HepG2 (cell line): ENCODE measurements around the gene AFTPH. TPM values are rescaled to one million over a fixed set of nuclear protein-coding genes. Genes with fewer than 3 reads are reported as not detected.

Source experiments
- ARHGAP35 ChIP-seq: sonication (generic); formaldehyde crosslinking; IDR thresholded peaks from 2 replicates; pipeline ENCODE4 v1.9.0; 2022; ENCODE audit warnings: mild to moderate bottlenecking, inconsistent platforms, moderate library complexity, missing genetic modification reagents, borderline replicate concordance
- ATM ChIP-seq: fragments of 450-650 bp; IDR thresholded peaks from 2 replicates; pipeline ENCODE4 v1.7.1; 2017; ENCODE audit warnings: mild to moderate bottlenecking, borderline replicate concordance
- BHLHE40 ChIP-seq: IDR thresholded peaks from 2 replicates; pipeline ENCODE4 v1.6.1; 2011; ENCODE audit warnings: low read length, improper control_type of control experiment
- FOXK2 ChIP-seq: fragments of 450-650 bp; IDR thresholded peaks from 2 replicates; pipeline ENCODE4 v1.6.1; 2016
- GATA4 ChIP-seq: sonication (generic); IDR thresholded peaks from 2 replicates; pipeline ENCODE4 v1.6.1; 2016; ENCODE audit warnings: antibody characterized with exemption, low read depth, borderline replicate concordance
- ISL2 ChIP-seq: sonication (generic); formaldehyde crosslinking; IDR thresholded peaks from 2 replicates; pipeline ENCODE4 v1.5.0; 2020; ENCODE audit warnings: missing genetic modification reagents
- KDM4B ChIP-seq: sonication (generic); formaldehyde crosslinking; IDR thresholded peaks from 2 replicates; pipeline ENCODE4 v1.4.0; 2020; ENCODE audit warnings: missing genetic modification reagents
- MLLT10 ChIP-seq: sonication (generic); formaldehyde crosslinking; IDR thresholded peaks from 2 replicates; pipeline ENCODE4 v1.4.0; 2020; ENCODE audit warnings: missing genetic modification reagents
- MTA3 ChIP-seq: sonication (generic); formaldehyde crosslinking; IDR thresholded peaks from 2 replicates; pipeline ENCODE4 v1.4.0; 2020; ENCODE audit warnings: missing genetic modification reagents
- MXD4 ChIP-seq: IDR thresholded peaks from 2 replicates; pipeline ENCODE4 v1.6.1; 2016; ENCODE audit warnings: mild to moderate bottlenecking, missing biosample characterization, missing genetic modification reagents
- PCBP2 ChIP-seq: fragments of 200-400 bp; formaldehyde crosslinking; optimal IDR thresholded peaks from 2 replicates; pipeline ENCODE3; 2018; ENCODE audit warnings: low read length, low read depth; ENCODE audit not compliant: poor library complexity, severe bottlenecking
- USF2 ChIP-seq, 2 experiments: sonication (generic) in 1 of 2; formaldehyde crosslinking in 1 of 2; IDR thresholded peaks; 2 replicates each; pipeline versions ENCODE4 v1.5.1 to v1.6.1; 2011 to 2020; ENCODE audit warnings: borderline replicate concordance in 1 of 2, low read depth in 1 of 2, low read length in 1 of 2, mild to moderate bottlenecking in 1 of 2, missing genetic modification reagents in 1 of 2, moderate library complexity in 1 of 2
- XBP1 ChIP-seq: sonication (generic); formaldehyde crosslinking; IDR thresholded peaks from 2 replicates; pipeline ENCODE4 v1.5.0; 2020; ENCODE audit warnings: missing genetic modification reagents
- ZFP36L1 ChIP-seq: sonication (generic); formaldehyde crosslinking; IDR thresholded peaks from 2 replicates; pipeline ENCODE4 v1.8.0; 2022; ENCODE audit warnings: mild to moderate bottlenecking, missing genetic modification reagents, moderate library complexity
- ZNF230 ChIP-seq: sonication (generic); formaldehyde crosslinking; IDR thresholded peaks from 2 replicates; pipeline ENCODE4 v1.4.0; 2020; ENCODE audit warnings: mild to moderate bottlenecking, missing genetic modification reagents
- ZNF280B ChIP-seq: sonication (generic); formaldehyde crosslinking; IDR thresholded peaks from 2 replicates; pipeline ENCODE4 v1.5.0; 2020; ENCODE audit warnings: missing genetic modification reagents, mild to moderate bottlenecking, borderline replicate concordance
- ZNF329 ChIP-seq: sonication (generic); formaldehyde crosslinking; IDR thresholded peaks from 2 replicates; pipeline ENCODE4 v1.9.0; 2021; ENCODE audit warnings: low read depth, mild to moderate bottlenecking, missing genetic modification reagents
- ZNF34 ChIP-seq: sonication (generic); formaldehyde crosslinking; IDR thresholded peaks from 2 replicates; pipeline ENCODE4 v1.4.0; 2020; ENCODE audit warnings: mild to moderate bottlenecking, missing genetic modification reagents, borderline replicate concordance
- ZNF44 ChIP-seq: sonication (generic); formaldehyde crosslinking; IDR thresholded peaks from 2 replicates; pipeline ENCODE4 v1.5.1; 2020; ENCODE audit warnings: mild to moderate bottlenecking, missing genetic modification reagents
- ZNF460 ChIP-seq: sonication (generic); formaldehyde crosslinking; IDR thresholded peaks from 2 replicates; pipeline ENCODE4 v1.5.1; 2020; ENCODE audit warnings: missing genetic modification reagents, mild to moderate bottlenecking, borderline replicate concordance
- ZNF552 ChIP-seq: sonication (generic); formaldehyde crosslinking; IDR thresholded peaks from 2 replicates; pipeline ENCODE4 v1.9.0; 2022; ENCODE audit warnings: missing genetic modification reagents, mild to moderate bottlenecking, borderline replicate concordance
- ZNF619 ChIP-seq: sonication (generic); formaldehyde crosslinking; IDR thresholded peaks from 2 replicates; pipeline ENCODE4 v1.4.0; 2020; ENCODE audit warnings: mild to moderate bottlenecking, missing genetic modification reagents
- ZNF672 ChIP-seq: sonication (generic); formaldehyde crosslinking; IDR thresholded peaks from 2 replicates; pipeline ENCODE4 v1.8.1; 2022; ENCODE audit warnings: missing genetic modification reagents
- ZNF75D ChIP-seq: sonication (generic); formaldehyde crosslinking; IDR thresholded peaks from 2 replicates; pipeline ENCODE4 v1.8.1; 2023; ENCODE audit warnings: missing genetic modification reagents, mild to moderate bottlenecking, borderline replicate concordance
- ZNF850 ChIP-seq: sonication (generic); formaldehyde crosslinking; conservative IDR thresholded peaks from 2 replicates; pipeline ENCODE4 v1.9.0; 2021; ENCODE audit warnings: mild to moderate bottlenecking, missing genetic modification reagents
- polyA plus RNA-seq, 8 experiments: library from polyadenylated mRNA; depleted of rRNA in 3 of 8; stranded (reverse) in 7 of 8; unstranded in 1 of 8; fragments of >200 nt; fragmentation: Illumina TruSeq in 4 of 8; extraction: Trizol in 4 of 8; gene quantifications; 2 replicates each; pipeline versions ENCODE4 v1.2.1 to v1.2.3, GENCODE V29; 2011 to 2016; ENCODE audit warnings: low read depth in 4 of 8, missing spikeins in 1 of 8, mixed read lengths in 1 of 8; ENCODE audit not compliant: insufficient read depth in 1 of 8
- total RNA-seq, 5 experiments: library from RNA; depleted of rRNA; stranded (reverse); fragments of >200 nt; fragmentation: Illumina TruSeq; extraction: Trizol; gene quantifications; 2 replicates each; pipeline ENCODE4 v1.2.3, GENCODE V29; 2016; ENCODE audit warnings: low read depth in 1 of 5
- TF ChIP-seq, protein P1 (sequence below): IDR thresholded peaks from 2 replicates; pipeline ENCODE4 v1.6.1; 2016; ENCODE audit warnings: missing compliant biosample characterization, missing genetic modification reagents, borderline replicate concordance

Gene AFTPH
- total and polyA plus RNA-seq, 2 of the 13 experiments (the other 11 are each of a cell fraction or from before 2014, with no cell fraction given), result 27.5 to 36.8 TPM

DNA sequence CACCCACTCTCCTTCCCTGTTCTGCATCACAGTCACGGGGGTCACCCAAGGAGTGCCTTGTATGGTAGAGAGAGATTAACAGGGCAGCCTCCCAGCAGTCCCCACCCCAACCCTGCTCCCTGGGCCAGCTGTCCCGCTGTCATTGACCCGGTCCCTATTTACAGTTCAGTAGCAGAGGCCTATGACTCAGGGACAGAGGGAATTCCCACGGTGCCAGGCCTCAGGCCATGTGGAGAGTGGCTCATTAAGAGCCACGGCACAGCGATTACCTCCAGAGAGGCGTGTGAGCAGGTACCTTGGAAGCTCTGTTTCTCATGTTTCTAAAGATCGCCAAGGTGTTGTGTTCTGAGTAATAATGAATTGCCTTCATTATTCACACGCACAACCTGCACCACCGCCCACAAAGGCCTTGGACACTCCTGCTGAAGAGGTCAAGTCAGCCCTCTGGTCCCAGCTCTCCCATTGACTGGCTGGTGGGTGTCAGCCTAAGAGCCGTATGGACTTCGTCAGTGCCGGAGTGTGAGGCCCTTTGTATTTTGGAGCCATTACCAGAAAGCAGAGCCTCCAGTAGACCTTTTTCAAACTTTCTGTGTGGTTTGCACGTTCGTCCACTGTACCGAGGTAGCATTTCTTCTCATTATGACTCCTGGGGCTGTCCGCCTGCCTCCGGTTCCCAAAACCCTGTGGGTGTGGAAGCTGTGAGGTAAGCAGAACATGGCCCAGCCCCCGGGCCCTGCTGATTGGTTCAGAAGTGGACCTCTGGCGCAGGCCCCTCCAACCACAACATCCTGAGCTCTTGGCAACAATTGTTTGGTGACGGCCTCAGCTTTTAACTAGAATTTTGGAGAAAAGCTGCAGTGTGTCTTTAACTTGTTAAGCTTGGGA, 82.6 kb downstream of the AFTPH start (continued):
- TF ChIP-seq BHLHE40, result no peak
- TF ChIP-seq XBP1 (CRISPR knock-in tag), result no peak
- TF ChIP-seq ZNF75D (CRISPR knock-in tag), result no peak
- no peak for TF ChIP-seq MTA3
- TF ChIP-seq ZNF460 (CRISPR knock-in tag), result no peak
- TF ChIP-seq GATA4, result no peak; the same call in 1 of the 2 replicates
- TF ChIP-seq FOXK2, result peak; percentile 71; the same call in 1 of the 2 replicates
- TF ChIP-seq ZNF280B (CRISPR knock-in tag), result peak; percentile 32; the same call in 1 of the 2 replicates
- no peak for TF ChIP-seq ARHGAP35 (CRISPR knock-in tag)
- TF ChIP-seq ZNF619, result 0 out of 2 replicates have a peak, but pooled peaks have one; percentile 28
- no peak for TF ChIP-seq ZNF44 (CRISPR knock-in tag)
- no peak for TF ChIP-seq ATM
- TF ChIP-seq ISL2 (CRISPR knock-in tag), result no peak
- TF ChIP-seq ZNF230 (CRISPR knock-in tag), result 0 out of 2 replicates have a peak, but pooled peaks have one; percentile 28
- no peak for TF ChIP-seq KDM4B (CRISPR knock-in tag)
- no peak for TF ChIP-seq ZNF34 (CRISPR knock-in tag)
- no peak for TF ChIP-seq ZNF329 (CRISPR knock-in tag)
- TF ChIP-seq PCBP2, result no peak
- TF ChIP-seq, protein P1, sequence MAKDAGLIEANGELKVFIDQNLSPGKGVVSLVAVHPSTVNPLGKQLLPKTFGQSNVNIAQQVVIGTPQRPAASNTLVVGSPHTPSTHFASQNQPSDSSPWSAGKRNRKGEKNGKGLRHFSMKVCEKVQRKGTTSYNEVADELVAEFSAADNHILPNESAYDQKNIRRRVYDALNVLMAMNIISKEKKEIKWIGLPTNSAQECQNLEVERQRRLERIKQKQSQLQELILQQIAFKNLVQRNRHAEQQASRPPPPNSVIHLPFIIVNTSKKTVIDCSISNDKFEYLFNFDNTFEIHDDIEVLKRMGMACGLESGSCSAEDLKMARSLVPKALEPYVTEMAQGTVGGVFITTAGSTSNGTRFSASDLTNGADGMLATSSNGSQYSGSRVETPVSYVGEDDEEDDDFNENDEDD (CRISPR knock-in tag), result 0 out of 2 replicates have a peak, but pooled peaks have one; percentile 10
- TF ChIP-seq ZNF552 (CRISPR knock-in tag), result no peak
- no peak for TF ChIP-seq ZNF672 (CRISPR knock-in tag)
- no peak for TF ChIP-seq ZNF850
- TF ChIP-seq MXD4 (CRISPR knock-in tag), result peak; percentile 42; the same call in 1 of the 2 replicates
- no peak for TF ChIP-seq ZFP36L1 (CRISPR knock-in tag)
- TF ChIP-seq USF2 (IDR thresholded peaks at IDR 0.05; ENCODE audit: low read depth, low read length), result no peak
- TF ChIP-seq USF2 (CRISPR knock-in tag; IDR thresholded peaks at IDR 0.05; ENCODE audit: borderline replicate concordance), result no peak
- no peak for TF ChIP-seq MLLT10
